Breast epithelium (tissue), 4 donors: ENCODE results near the gene TAF5L. TPM values are rescaled to one million over a fixed set of nuclear protein-coding genes. Genes with fewer than 3 reads are reported as not detected.

ENCODE experiments used
- DNase-seq, 2 donors: peaks; one replicate each; pipeline ENCODE4 v3.0.0-alpha.2; 2019; ENCODE audit warnings: low spot score in 2 of 2
- H3K27ac ChIP-seq, 2 donors: fragments of 200-600 bp; sonication (generic) in 1 of 2; one replicate each; pipeline ENCODE4 v1.5.1; 2016 to 2019; ENCODE audit warnings: mild to moderate bottlenecking in 1 of 2
- H3K27me3 ChIP-seq, 2 donors: fragments of 200-600 bp; sonication (generic) in 1 of 2; one replicate each; pipeline versions ENCODE4 v1.5.1 to v1.6.0; 2017 to 2019; ENCODE audit warnings: control low read depth in 1 of 2, mild to moderate bottlenecking in 1 of 2
- H3K36me3 ChIP-seq: fragments of 200-600 bp; one replicate; pipeline ENCODE4 v1.5.1; 2019
- H3K4me1 ChIP-seq, 2 donors: fragments of 200-600 bp; sonication (generic); one replicate each; pipeline ENCODE4 v1.5.1; 2016 to 2019; ENCODE audit warnings: control low read depth in 1 of 2
- H3K4me3 ChIP-seq, 3 donors: fragments of 200-600 bp; sonication (generic); 1 replicate in 2 of 3; 2 replicates in 1 of 3; pipeline ENCODE4 v1.5.1; 2016 to 2019; ENCODE audit warnings: mild to moderate bottlenecking in 3 of 3, moderate library complexity in 2 of 3
- H3K9me3 ChIP-seq, 2 donors: fragments of 200-600 bp; sonication (generic) in 1 of 2; one replicate each; pipeline ENCODE4 v1.5.1; 2016 to 2019; ENCODE audit warnings: control low read depth in 1 of 2
- CTCF ChIP-seq, 3 donors: fragments of 450-650 bp; IDR thresholded peaks; one replicate each; pipeline ENCODE4 v1.5.1; 2016 to 2017; ENCODE audit warnings: antibody characterized with exemption in 3 of 3, mild to moderate bottlenecking in 3 of 3, moderate library complexity in 3 of 3
- POLR2A ChIP-seq: fragments of 450-650 bp; IDR thresholded peaks from one replicate; pipeline ENCODE4 v1.6.1; 2016; ENCODE audit warnings: antibody characterized with exemption, mild to moderate bottlenecking, moderate library complexity
- POLR2AphosphoS5 ChIP-seq, 3 donors: sonication (generic); formaldehyde crosslinking; IDR thresholded peaks; one replicate each; pipeline ENCODE4 v1.6.1; 2017; ENCODE audit warnings: antibody characterized with exemption in 3 of 3
- intact Hi-C: fragments of 100-400 bp; cut with DNase I; formaldehyde crosslinking; loops from one replicate; pipeline ENCODE4 v1.15.1; 2023; ENCODE audit warnings: low total_unique reads
- total RNA-seq, 3 donors: library from RNA; depleted of rRNA; stranded (reverse); fragments of >200 nt; gene quantifications; one replicate each; pipeline ENCODE4 v1.1.0, GENCODE V29; 2016

Gene TAF5L
- total RNA-seq, 3 donors from 2014 or later: 15.4 to 18.3 (median 16.3) TPM

DNA sequence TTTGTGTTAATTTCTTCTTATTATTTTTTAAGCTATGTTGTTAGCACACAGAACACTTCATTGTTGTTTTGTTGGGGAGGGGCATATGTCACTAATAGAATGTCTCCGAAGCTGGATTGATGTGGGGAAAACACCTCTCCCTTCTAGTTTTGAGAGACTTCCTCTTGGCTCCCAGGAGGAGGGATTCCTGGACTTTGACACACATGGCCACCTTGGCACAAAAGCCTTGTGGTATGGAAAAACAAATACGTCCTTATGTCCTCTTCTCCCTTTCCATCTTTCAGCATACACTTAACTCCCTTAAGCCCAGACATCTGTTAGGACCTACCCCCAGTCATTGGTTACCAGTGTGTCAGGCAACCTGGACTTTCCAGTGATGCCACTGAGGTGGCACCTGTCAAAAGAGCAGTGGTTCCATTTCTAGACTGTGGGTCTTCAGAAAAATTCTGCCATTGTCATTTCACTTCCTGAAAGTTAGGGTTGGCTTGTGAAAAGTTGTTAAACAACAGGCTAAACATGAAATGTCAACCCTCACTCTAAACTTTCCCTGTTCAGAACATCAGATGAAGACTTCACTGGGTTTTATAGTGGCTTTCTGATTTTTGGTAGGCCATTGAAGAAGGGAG lies 54.9 kb downstream of the TAF5L start:
- H3K27ac ChIP-seq: peak overlapping the region in 1 of 2 donors; percentile 6
- H3K4me1 ChIP-seq: no peaks in the 10 kb centered on the region
- no peaks in the 10 kb centered on the region for H3K27me3 ChIP-seq
- DNase-seq: no peak
- TF ChIP-seq POLR2A: no peak
- TF ChIP-seq CTCF (IDR thresholded peaks at IDR 0.05): no peak
- TF ChIP-seq POLR2AphosphoS5 (IDR thresholded peaks at IDR 0.05): no peak
- intact Hi-C loops: no loop called here
- H3K9me3 ChIP-seq: no peaks in the 10 kb centered on the region
- no peak overlapping the region for H3K4me3 ChIP-seq
- H3K36me3 ChIP-seq: no peaks in the 10 kb centered on the region

GRCh38 chr1:229570305-229570704 lies 55.6 kb downstream of the TAF5L start:
- intact Hi-C loops: no loop called here
- H3K27me3 ChIP-seq: no peaks in the 10 kb centered on the region
- no peak for DNase-seq
- no peak overlapping the region for H3K27ac ChIP-seq
- H3K4me3 ChIP-seq: no peak overlapping the region
- TF ChIP-seq POLR2AphosphoS5 (IDR thresholded peaks at IDR 0.05) (no peak), CTCF (IDR thresholded peaks at IDR 0.05) (no peak), POLR2A (no peak)
- H3K36me3 ChIP-seq: no peaks in the 10 kb centered on the region
- no peaks in the 10 kb centered on the region for H3K9me3 ChIP-seq
- no peaks in the 10 kb centered on the region for H3K4me1 ChIP-seq

DNA sequence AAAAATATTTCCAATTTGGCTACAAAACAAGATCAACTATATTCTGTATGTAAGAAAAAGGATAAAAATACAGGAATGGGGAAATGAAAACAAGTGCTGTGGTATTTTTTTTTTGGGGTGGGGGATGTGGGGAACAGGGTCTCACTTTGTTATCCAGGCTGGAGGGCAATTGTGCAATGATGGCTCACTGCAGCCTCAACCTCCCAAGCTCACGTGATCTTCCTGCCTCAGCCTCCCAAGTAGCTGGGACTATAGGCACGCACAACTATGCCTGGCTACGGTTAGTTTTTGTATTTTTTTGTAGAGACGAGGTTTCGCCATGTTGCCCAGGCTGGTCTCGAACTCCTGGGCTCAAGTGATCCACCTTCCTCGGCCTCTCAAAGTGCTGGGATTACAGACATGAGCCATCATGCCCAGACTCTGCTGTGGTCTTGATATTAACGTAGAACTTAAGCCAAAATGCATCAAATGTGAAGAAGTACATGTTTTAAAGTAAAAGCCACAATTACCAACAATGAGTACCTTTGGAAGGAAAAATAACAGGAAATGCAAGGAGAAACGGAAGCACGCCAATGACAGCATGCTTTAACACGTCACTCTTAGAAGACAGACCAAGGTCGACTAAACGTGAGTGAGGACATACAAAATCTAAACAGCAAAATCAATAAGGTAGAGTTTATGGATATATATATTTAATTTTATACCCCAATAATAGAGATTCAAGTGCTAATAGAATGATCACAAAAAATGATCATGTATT lies 58.6 kb downstream of the TAF5L start:
- H3K27ac ChIP-seq: no peak overlapping the region
- TF ChIP-seq CTCF (IDR thresholded peaks at IDR 0.05) (no peak), POLR2AphosphoS5 (IDR thresholded peaks at IDR 0.05) (no peak), POLR2A (no peak)
- H3K4me3 ChIP-seq: no peak overlapping the region
- no peaks in the 10 kb centered on the region for H3K4me1 ChIP-seq
- H3K27me3 ChIP-seq: no peaks in the 10 kb centered on the region
- intact Hi-C loops: no loop called here
- H3K36me3 ChIP-seq: no peaks in the 10 kb centered on the region
- no peak for DNase-seq
- H3K9me3 ChIP-seq: no peaks in the 10 kb centered on the region

DNA sequence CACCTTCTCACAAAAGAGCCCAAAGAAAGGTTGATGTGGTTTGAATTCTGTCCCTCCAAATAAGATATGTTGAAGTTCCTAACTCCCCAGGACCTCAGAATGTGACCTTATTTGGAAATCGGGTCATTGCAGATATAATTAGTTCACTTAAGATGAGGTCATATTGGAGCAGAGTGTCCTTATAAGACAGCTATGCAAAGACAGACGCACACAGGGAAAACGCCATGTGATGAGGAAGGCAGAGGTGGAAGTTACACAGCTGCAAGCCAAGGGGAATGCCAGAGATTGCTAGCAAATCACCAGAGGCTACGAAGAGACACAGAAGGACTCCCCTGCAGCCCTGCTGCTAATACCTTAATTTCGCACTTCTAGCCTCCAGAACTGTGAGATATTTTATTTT lies 62.2 kb downstream of the TAF5L start:
- intact Hi-C loops: no loop called here
- Histone ChIP-seq H3K27me3 (no peaks in the 10 kb centered on the region), H3K4me1 (no peaks in the 10 kb centered on the region), H3K36me3 (no peaks in the 10 kb centered on the region), H3K27ac (no peak overlapping the region), H3K4me3 (no peak overlapping the region), H3K9me3 (no peaks in the 10 kb centered on the region)
- no peak for TF ChIP-seq CTCF (IDR thresholded peaks at IDR 0.05)
- no peak for TF ChIP-seq POLR2A
- TF ChIP-seq POLR2AphosphoS5 (IDR thresholded peaks at IDR 0.05): no peak
- DNase-seq: no peak

DNA sequence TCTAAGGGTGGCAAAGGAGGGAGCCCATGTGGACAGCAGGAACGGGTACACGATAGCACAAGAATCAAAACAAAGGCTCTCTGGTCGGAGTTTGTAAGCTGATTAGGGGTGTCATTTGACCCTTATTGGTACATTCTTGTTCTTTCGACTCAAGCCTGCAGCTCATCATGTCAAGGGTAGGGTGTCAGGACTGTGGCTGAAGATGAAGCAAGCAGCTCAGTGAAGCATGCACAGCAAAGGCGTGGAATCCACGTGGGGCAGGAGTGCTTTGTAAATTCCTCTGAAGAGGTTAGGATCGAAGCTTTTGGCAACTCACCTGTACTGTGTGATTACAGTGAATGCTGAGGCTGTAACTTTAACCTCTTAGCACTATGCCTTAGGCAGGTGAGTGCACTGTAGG lies 62.7 kb downstream of the TAF5L start:
- Histone ChIP-seq H3K27me3 (no peaks in the 10 kb centered on the region), H3K4me1 (no peaks in the 10 kb centered on the region), H3K4me3 (no peak overlapping the region), H3K36me3 (no peaks in the 10 kb centered on the region), H3K9me3 (no peaks in the 10 kb centered on the region), H3K27ac (peak overlapping the region in 1 of 2 donors; percentile 27)
- DNase-seq: no peak
- intact Hi-C loops: no loop called here
- TF ChIP-seq CTCF (IDR thresholded peaks at IDR 0.05) (no peak), POLR2AphosphoS5 (IDR thresholded peaks at IDR 0.05) (no peak), POLR2A (no peak)
